SK-N-SH (cell line): Measurements from ENCODE around the gene ARHGAP15.

Experiments
- ELF1 ChIP-seq: IDR thresholded peaks from 2 replicates; pipeline ENCODE4 v1.4.0; 2012
- EP300 ChIP-seq, 2 experiments: IDR thresholded peaks; 2 replicates each; pipeline versions ENCODE4 v1.4.0 to v1.6.1; 2012; ENCODE audit warnings: borderline replicate concordance in 1 of 2, low read depth in 1 of 2, low read length in 1 of 2
- FOSL2 ChIP-seq: IDR thresholded peaks from 2 replicates; pipeline ENCODE4 v1.4.0; 2012; ENCODE audit warnings: low read depth, mild to moderate bottlenecking, moderate library complexity, borderline replicate concordance
- MXI1 ChIP-seq: IDR thresholded peaks from 2 replicates; pipeline ENCODE4 v1.6.1; 2012; ENCODE audit warnings: mild to moderate bottlenecking, low read depth, low read length, improper control_type of control experiment
- NFIC ChIP-seq: IDR thresholded peaks from 2 replicates; pipeline ENCODE4 v1.4.0; 2012; ENCODE audit warnings: borderline replicate concordance
- POLR2AphosphoS5 ChIP-seq: IDR thresholded peaks from 2 replicates; pipeline ENCODE4 v1.6.1; 2012; ENCODE audit warnings: low read depth, low read length
- TAF1 ChIP-seq: IDR thresholded peaks from 2 replicates; pipeline ENCODE4 v1.6.1; 2012; ENCODE audit warnings: low read depth, mild to moderate bottlenecking, low read length, moderate library complexity, borderline replicate concordance
- TF ChIP-seq, protein P1 (sequence below): fragments of 150-350 bp; IDR thresholded peaks from 2 replicates; pipeline ENCODE4 v1.6.1; 2017; ENCODE audit warnings: antibody characterized with exemption, low read length, low read depth, borderline replicate concordance
- TF ChIP-seq, protein P2 (sequence below): IDR thresholded peaks from 2 replicates; pipeline ENCODE4 v1.6.1; 2012; ENCODE audit warnings: mild to moderate bottlenecking, low read depth, low read length, moderate library complexity
- TF ChIP-seq, protein P3 (sequence below): fragments of 200-600 bp; sonication (generic); IDR thresholded peaks from 2 replicates; pipeline ENCODE4 v1.6.1; 2017; ENCODE audit warnings: antibody characterized with exemption, mild to moderate bottlenecking, moderate library complexity
- TF ChIP-seq, protein P4 (sequence below): IDR thresholded peaks from 2 replicates; pipeline ENCODE4 v1.4.0; 2012; ENCODE audit warnings: low read depth, borderline replicate concordance

DNA sequence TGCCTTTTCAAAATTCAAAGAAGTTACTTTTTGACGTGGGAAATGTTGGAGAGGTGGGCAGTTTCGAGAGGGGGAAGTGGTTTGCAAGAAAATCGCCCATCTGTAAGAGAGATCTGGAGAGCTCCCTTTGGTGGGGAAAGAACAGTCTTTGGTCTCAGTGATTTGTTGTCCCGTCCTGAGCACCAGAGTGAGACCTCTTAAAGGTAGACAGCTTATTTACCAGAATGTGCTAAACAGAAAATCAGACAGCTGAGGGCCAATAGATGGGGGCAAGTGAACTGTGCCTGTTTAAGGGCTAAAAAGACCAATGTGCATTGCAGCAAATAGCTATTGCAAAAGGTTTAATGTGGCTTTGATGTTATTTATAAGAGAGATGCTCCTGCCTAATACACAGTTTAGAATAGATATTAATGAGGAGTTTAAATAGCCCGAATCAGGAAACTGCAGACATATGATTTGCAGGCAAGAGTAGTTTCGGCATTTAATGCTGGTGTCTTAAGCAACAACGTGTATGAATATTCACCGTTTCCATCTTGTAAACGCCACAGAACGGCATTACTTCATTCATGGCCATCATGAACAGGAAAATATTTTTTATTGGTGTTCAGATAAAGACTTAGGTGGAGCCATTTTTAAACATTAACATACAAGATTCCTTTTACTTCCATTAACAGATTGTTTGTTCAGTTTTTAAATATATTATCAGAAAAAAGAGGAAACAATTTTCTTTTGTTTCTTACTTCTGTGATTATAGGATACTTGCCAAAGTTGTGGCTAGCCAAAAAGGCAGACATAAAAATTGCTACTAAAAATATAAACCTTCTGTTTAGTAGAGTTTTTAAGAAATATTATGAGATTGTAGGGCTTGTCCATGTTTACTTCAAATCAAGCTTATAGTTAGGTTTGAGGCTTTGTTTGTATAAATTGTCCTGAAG is 29.6 kb downstream of the ARHGAP15 start:
- TF ChIP-seq TAF1, result no peak
- TF ChIP-seq, protein P1, sequence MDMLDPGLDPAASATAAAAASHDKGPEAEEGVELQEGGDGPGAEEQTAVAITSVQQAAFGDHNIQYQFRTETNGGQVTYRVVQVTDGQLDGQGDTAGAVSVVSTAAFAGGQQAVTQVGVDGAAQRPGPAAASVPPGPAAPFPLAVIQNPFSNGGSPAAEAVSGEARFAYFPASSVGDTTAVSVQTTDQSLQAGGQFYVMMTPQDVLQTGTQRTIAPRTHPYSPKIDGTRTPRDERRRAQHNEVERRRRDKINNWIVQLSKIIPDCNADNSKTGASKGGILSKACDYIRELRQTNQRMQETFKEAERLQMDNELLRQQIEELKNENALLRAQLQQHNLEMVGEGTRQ, result no peak
- no peak for TF ChIP-seq NFIC
- TF ChIP-seq MXI1, result no peak
- TF ChIP-seq, protein P2, sequence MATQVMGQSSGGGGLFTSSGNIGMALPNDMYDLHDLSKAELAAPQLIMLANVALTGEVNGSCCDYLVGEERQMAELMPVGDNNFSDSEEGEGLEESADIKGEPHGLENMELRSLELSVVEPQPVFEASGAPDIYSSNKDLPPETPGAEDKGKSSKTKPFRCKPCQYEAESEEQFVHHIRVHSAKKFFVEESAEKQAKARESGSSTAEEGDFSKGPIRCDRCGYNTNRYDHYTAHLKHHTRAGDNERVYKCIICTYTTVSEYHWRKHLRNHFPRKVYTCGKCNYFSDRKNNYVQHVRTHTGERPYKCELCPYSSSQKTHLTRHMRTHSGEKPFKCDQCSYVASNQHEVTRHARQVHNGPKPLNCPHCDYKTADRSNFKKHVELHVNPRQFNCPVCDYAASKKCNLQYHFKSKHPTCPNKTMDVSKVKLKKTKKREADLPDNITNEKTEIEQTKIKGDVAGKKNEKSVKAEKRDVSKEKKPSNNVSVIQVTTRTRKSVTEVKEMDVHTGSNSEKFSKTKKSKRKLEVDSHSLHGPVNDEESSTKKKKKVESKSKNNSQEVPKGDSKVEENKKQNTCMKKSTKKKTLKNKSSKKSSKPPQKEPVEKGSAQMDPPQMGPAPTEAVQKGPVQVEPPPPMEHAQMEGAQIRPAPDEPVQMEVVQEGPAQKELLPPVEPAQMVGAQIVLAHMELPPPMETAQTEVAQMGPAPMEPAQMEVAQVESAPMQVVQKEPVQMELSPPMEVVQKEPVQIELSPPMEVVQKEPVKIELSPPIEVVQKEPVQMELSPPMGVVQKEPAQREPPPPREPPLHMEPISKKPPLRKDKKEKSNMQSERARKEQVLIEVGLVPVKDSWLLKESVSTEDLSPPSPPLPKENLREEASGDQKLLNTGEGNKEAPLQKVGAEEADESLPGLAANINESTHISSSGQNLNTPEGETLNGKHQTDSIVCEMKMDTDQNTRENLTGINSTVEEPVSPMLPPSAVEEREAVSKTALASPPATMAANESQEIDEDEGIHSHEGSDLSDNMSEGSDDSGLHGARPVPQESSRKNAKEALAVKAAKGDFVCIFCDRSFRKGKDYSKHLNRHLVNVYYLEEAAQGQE, result no peak
- TF ChIP-seq, protein P3, sequence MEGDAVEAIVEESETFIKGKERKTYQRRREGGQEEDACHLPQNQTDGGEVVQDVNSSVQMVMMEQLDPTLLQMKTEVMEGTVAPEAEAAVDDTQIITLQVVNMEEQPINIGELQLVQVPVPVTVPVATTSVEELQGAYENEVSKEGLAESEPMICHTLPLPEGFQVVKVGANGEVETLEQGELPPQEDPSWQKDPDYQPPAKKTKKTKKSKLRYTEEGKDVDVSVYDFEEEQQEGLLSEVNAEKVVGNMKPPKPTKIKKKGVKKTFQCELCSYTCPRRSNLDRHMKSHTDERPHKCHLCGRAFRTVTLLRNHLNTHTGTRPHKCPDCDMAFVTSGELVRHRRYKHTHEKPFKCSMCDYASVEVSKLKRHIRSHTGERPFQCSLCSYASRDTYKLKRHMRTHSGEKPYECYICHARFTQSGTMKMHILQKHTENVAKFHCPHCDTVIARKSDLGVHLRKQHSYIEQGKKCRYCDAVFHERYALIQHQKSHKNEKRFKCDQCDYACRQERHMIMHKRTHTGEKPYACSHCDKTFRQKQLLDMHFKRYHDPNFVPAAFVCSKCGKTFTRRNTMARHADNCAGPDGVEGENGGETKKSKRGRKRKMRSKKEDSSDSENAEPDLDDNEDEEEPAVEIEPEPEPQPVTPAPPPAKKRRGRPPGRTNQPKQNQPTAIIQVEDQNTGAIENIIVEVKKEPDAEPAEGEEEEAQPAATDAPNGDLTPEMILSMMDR, result no peak
- TF ChIP-seq EP300 (IDR thresholded peaks at IDR 0.05; ENCODE audit: borderline replicate concordance in 1 of 2, low read depth in 1 of 2, low read length in 1 of 2), result no peak
- TF ChIP-seq, protein P4, sequence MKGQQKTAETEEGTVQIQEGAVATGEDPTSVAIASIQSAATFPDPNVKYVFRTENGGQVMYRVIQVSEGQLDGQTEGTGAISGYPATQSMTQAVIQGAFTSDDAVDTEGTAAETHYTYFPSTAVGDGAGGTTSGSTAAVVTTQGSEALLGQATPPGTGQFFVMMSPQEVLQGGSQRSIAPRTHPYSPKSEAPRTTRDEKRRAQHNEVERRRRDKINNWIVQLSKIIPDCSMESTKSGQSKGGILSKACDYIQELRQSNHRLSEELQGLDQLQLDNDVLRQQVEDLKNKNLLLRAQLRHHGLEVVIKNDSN, result no peak
- TF ChIP-seq FOSL2, result no peak
- TF ChIP-seq POLR2AphosphoS5, result no peak
- no peak for TF ChIP-seq ELF1
